Raji (cell line): ENCODE measurements around the gene ACSM2B.

ENCODE experiments used
- POLR2A ChIP-seq: IDR thresholded peaks from 2 replicates; pipeline ENCODE4 v1.6.1; 2011; ENCODE audit warnings: low read depth, low read length, control low read depth; ENCODE audit not compliant: insufficient read depth

ACSM2B gene

DNA sequence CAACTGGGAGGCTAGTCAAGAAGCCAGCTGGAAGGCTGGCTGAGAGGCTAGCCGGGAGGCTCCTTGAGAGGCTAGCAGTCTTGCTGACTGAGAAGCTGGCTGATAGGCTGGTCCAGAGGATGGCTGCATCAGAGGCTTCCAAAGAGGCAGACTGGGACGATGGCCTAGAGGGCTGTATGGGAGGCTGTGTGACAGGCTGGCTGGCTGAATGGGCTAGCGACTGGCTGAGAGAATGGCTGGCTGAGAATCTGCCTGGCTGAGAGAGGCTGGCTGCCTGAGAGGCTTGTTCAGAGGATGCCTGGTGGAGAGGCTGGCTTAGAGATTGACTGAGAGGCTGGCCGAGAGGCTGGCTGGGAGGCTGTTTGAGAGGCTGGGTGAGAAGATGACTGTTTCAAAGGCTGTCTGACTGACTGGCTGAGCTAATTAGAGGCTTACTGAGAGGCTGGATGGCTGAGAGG lies 34.8 kb upstream of the ACSM2B start:
- TF ChIP-seq POLR2A, result no peak

DNA sequence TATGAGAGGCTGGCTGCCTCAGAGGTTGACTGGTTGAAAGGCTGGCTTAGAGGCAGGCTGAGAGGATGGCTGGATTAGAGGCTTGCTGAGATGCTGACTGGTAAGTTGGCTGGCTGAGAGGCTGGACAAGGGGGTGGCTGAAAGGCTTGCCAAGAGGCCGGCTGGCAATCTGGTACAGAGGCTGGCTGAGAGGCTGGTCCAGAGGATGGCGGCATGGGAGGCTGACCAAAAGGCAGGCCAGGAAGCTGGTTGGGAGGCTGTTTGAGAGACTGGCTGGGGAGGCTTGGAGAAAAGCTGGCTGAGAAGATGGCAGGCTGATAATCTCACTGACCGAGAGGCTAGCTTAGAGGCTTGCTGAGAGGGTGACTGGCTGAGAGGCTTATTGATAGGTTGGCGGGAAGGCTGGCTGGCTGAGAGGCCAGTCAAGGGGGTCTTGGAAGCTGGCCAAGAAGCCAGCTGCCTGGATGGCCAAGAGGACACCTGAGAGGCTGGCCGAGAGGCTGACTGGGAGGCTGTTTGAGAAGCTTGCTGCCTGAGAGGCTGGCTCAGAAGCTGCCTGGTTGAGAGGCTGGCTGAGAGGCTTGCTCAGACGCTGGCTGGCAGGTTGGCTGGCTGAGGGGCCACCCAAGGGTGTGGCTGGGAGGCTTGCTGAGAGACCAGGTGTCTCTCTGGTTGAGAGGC lies 34.2 kb upstream of the ACSM2B start:
- no peak for TF ChIP-seq POLR2A

DNA sequence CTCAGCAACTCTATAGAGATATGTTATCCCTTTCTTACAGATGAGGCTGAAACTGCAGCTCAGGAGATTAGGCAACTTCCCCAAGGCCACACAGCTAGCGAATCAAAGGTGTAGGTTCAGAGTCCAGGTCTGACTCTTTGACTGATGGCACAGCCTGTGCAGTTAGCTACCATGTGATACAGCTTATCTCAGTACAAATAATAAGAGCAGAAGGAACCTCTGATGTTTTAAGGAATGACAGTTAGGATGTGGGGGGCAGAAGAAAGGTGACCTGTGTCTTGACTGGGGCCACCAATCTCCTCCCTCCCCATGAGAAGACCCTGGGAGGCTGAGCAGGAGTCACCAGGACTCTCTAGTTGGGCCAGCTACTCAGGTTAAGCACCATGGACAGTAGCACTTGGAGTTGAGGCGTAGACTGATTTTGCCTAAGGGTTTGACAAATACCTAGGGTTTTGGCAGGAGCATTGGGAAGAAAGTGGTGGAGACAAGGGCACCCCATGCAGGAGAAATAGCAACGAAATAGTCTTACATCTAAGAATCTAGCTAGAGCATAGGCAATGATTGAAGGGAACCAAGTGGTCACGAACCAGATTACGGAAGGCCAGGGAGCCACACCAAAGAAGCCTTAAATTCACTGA lies 22.8 kb upstream of the ACSM2B start:
- TF ChIP-seq POLR2A, result no peak

DNA sequence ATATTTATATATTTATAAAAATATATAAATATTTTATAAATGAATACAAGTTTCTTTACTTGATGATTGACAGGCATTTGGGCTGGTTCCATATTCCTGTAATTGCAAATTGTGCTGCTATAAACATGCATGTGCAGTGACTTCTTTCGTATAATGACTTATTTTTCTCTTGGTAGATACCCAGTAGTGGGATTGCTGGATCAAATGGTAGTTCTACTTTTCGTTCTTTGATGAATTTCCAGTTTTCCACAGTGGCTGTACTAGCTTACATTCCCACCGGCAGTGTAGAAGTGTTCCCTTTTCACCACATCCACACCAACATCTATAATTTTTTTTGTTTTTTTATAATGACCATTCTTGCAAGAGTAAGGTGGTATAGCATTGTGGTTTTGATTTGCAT lies 7.8 kb downstream of the ACSM2B start:
- TF ChIP-seq POLR2A, result no peak

DNA sequence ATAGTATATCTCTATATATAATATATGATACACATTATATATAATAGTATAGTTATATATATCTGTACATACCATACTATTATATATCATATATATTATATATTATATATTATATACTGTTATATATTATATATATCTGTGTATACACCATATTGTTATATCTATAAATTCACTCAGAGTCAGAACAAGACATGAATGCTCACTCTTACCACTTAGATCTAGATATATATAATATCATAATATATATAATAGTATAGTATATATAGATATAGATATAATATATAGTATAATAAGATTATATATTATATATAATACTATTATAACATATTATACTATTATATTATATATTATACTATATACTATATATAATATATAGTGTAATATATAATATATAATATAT lies 9.3 kb downstream of the ACSM2B start:
- no peak for TF ChIP-seq POLR2A

DNA sequence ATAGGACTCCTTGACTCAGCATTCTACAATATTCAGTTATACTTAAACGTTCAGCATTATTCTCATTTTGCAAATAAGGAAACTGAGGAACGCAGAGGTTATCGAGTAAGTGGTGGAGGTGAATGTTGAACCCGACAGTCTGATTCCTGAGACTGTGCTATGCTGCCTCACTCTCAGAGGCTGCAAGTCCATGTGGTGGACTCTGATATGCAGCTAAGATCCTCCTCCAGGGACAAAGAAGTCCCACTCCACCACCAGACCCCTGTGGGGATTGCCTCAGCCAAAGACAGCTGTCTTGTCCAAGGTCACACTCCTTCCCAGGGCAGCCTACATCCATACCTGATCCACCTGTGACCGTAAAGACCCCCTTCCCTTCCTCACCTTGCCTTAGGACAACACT lies 37.5 kb downstream of the ACSM2B start:
- TF ChIP-seq POLR2A, result no peak

DNA sequence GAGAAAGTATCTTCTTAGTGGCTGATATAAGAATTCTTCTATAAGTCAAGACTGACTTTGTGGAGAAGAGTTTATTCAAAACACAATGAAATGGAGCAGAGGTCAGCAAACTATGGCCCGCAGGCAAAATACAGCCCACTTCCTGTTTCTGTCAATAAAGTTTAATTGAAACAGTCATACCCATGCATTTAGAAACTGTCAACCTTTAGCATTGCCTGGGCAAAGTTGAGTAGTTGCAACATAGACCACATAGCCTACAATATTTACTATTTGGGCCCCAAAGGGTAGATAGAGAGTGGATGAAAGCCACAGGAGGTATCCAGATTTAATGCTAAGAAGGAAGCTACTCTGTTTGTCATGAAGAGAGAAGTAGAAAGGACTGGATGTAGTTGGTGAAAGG lies 38.0 kb downstream of the ACSM2B start:
- TF ChIP-seq POLR2A, result no peak

DNA sequence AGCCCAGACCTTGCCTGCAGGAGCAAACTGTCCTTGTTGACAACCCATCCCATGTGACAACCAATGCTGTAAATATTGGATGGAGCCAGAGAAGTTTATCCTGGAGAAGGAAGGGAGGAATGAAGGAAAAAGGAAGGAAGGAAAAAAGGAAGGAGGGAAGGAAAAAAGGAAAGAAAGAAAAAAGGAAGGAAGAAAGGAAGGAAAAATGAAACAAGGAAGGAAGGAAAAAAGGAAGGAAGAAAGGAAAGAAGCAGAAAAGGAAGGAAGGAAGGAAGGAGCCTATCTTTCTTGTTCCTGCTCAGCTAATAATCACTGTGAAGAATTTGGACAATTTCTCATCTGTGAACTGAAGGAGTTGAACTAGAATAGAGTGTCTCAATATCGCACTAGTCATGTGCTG lies 56.1 kb downstream of the ACSM2B start:
- TF ChIP-seq POLR2A, result no peak

DNA sequence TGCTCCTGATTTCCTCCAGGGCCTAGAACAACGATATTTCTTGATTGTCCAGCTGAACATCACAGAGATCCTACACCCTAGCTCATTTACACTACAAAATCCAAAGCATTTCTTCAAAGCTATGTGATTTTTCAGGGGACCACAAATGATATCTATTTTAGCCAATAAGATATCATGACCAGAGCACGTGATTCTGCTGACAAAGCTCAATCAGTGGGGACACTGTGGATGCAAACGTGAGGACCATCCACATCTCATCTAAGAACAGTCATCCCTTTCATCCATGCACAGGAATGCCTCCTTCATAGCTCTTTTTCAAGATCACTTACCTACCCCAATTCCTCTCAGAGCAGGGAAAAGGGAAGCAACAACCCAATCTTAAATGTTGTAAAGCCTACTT lies 56.9 kb downstream of the ACSM2B start:
- no peak for TF ChIP-seq POLR2A

DNA sequence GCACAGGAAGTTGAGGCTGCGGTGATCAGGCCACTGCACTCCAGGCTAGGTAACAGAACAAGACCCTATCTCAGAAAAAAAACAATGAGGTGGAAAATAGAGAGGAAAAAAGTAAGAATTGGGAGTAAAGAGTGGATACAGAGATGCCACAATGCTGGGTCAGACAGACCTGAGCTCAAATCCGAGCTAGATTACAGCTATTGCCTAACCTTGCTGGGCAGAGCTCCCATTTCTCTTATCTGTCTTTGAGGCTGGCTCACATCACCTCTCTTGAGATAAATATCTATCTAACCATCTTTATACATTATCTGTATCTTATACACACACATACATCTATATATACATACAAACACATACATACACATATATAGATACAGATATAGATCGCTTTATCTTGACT lies 59.0 kb downstream of the ACSM2B start:
- TF ChIP-seq POLR2A, result no peak

DNA sequence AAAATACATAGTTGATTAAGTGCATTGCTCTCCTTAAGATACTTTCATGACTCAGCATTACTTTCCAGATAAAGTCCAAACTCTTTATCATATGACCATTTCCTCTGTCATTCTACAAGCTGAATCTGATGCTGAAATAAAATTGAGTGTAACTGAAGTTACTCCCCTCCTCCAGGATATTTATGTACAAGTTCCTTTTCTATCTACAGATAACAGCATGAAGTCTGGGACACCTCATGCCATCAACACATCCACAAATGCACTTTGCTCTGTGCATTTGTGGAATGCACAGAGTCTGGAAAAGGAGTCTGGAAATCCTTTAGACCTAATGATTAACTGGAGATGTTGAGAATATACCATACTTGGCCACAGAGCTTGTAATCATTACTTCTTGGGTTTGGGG lies 60.5 kb downstream of the ACSM2B start:
- no peak for TF ChIP-seq POLR2A

DNA sequence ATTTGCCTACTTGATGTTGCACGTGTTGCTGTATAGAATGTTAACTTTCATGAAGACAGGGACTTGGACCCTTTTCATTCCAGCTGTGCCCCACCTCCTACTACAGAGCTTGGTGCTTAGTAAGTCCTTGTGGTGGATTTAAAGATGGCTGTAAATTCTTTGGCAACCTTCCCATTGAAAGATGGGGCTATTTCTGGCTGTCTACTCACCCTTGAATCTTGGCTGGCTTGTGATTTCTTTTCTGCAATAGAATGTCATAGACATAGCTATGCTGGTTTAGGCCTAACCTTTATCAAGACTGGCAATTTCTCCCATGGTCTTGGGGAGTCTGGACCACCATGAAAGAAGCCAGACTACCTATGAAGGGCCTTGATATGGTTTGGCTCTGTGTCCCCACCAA lies 65.8 kb downstream of the ACSM2B start:
- TF ChIP-seq POLR2A, result no peak

DNA sequence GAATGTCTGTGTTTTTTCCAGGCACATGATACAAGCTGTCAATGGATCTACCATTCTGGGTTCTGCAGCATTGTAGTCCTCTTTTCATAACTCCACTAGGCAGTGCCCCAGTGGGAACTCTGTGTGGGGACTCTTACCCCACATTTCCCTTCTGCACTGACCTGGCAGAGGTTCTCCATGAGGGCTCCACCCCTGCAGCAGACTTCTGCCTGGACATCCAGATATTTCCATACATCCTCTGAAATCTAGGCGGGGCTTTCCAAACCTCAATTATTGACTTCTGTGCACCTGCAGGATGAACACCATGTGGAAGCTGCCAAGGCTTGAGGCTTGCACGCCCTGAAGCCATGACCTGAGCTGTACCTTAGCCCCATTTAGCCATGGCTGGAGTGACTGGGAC lies 68.9 kb downstream of the ACSM2B start:
- no peak for TF ChIP-seq POLR2A

DNA sequence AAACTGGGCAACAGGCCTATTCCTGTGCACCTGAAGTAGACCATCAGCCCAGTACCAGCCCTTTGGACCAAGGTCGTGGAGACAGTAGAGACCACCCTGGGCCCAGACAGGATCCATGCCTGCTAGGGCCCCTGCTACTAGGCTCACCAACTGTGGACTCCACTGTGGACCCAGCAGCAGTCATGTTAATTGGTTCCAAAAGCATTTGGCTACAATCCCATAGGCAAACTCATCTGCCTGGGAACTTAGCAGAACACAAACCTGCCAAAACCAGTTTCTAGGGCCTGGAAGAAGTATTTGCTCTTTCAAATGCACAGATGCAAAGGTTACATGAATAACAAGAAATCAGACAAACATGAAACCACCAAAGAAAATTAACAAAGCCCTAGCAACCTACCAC lies 71.7 kb downstream of the ACSM2B start:
- no peak for TF ChIP-seq POLR2A
